CD4-positive, alpha-beta T cell treated with Interleukin-2 at 100 ng/mL for 4 hours (primary cell): ENCODE data around the gene CREB3L4.

Experiments used
- DNase-seq: peaks from one replicate; pipeline ENCODE4 v3.0.0-alpha.2; 2020; ENCODE audit warnings: low spot score

Gene CREB3L4

GRCh38 chr1:153967107-153967999, at the start of gene CREB3L4:
Gene CREB3L4 (plus strand): TSS chr1:153967902. CDS start chr1:153968526, 624 bp downstream.
- peak; percentile 90 for DNase-seq

DNA sequence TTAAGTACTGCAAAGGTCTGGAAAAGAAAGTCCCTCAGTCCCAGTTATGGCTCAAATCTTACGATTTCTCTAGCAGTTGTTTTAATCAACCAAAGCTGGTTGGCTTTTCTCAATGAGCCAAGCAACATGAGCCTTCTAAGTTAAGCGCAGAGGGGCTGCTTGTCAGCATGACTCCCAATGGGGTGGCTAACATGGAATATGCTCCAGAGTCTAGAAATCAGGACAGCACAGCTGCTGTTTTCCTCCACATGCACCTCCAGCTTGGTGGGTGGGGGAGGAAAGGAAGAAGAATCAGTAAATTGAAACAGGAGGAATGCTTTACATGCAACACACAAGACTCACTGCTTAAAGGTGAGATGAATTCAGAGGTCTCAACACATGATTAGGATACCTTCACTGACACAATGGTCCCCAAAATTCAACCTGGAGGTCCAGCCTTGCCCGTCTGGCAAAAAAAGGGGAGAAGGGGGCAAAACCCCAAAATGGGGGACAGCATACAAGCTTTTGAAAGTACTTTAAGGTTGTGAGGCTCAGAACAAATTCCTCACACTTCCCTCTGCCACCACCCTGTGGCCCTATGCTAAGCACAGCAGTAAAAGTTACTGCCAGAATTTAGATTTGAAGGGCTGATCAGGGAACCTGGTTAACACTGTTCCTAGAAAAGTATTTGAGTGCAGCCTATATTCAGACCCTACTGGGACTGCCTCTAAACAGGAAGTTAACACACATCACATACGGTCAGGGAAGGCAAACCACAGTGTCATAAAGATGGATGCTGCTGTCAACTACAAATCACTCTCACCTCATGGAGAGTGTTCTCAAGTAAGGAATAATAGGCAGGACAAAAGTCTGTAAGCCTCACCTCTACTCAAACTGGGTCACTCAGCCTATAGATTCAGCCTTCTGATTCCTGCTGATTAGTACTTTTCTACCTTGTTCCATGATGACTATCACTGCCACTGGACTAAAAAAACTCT, 47.5 kb upstream of the CREB3L4 start:
- DNase-seq, result peak; percentile 69

DNA sequence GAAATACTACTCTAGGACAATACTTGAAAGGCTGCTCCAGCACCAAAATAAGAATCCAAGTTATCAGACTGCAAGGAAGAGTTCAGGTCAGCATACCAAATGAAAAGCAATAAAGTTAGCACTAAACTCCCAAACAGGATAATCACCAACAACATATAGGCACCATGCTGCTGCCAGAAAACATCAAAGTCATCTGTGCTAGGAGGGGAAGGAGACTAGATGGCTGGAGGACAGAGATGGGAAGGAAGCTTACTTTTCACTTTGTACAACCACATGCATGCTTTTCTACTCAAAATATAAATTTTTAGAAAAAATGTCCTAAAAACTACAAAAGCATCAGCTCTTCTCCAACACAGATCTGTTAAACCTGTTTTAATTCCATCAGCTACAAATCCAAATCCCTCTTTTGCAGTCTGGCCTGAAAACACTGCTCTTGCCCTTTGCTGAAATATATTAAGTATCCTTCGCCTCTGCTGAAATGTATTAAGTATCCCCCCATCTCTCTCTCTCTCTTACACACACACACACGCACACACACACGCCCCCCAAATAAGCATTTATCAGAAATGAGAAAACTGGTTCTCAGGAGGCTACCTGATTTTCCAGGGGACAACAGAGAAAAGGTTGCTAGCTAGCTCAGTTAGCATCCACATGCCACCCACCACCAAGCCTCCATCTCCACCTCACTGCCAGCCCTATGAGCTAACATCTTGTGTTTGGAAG, 46.5 kb upstream of the CREB3L4 start:
- DNase-seq, result no peak

DNA sequence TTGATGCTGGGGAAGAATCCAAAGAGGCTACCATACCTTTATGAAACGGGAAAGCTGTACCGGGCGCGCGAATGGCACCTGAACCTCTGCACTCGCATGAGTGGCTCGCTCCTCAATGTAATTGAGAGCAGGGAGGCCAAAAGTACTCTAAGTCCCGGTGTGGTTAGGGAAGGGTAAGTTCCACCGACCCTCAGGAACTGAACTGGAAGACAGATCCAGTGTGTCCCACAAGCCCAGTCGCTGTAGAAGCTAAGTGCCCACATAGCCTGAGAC, 46.0 kb upstream of the CREB3L4 start:
- DNase-seq, result no peak

GRCh38 chr1:153922076-153922971, 45.4 kb upstream of the CREB3L4 start:
- DNase-seq, result no peak

DNA sequence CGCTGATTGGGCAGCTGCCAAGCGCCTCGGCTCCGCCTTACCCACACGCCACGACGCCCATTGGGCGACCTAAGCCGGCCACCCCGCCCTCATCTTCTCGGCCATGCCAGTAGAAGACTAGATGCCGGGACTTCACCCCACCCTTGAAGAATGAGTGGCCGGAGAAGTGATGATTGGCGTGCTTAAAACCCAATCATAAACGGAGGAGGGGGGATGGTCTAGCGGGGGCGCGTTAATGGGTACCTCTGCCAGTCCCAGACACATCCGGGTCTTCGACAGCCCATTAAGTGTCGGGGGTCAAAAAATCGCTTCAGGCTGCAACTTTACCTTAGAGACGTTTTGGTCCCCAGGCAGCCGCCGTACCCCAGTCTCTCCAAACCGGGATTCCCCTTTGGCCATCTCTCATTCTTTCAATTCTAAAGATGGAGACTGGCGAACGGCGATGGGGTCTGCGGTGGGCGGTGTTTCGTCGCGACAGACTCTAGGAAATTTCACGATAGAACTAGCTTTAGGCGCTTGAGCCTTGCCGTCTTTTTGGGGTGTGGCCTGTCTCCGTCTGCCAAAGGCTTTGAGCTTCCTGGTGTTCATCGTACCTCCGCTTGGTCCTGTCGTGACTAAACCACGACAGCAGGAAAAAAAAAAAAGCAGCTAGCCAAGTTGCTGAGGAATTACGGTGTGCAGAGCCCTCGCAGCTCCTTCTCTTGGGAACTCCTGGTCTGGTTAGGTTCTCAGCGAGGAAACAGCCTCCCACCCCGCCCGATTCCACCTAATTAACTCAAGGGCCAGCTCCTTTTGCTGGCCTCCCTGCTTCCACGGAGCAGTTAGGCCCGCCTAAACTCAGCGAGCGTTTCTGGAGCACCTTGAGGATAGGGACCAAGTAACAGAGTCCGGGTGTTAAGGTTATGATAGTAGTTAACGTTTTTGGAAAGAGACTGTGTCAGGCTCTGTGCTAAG, 44.5 kb upstream of the CREB3L4 start, which contains the start of gene GATAD2B:
GATAD2B (minus strand) TSS at position 1 of the 954 bp plus-strand sequence. CDS start 94,625 bp downstream, outside the sequence.
- DNase-seq, result peak; percentile 100

GRCh38 chr1:153926405-153926804, 41.3 kb upstream of the CREB3L4 start:
- DNase-seq, result no peak

GRCh38 chr1:153928245-153928644, 39.5 kb upstream of the CREB3L4 start:
- DNase-seq, result no peak

GRCh38 chr1:153928791-153929341, 38.8 kb upstream of the CREB3L4 start:
- DNase-seq, result no peak

DNA sequence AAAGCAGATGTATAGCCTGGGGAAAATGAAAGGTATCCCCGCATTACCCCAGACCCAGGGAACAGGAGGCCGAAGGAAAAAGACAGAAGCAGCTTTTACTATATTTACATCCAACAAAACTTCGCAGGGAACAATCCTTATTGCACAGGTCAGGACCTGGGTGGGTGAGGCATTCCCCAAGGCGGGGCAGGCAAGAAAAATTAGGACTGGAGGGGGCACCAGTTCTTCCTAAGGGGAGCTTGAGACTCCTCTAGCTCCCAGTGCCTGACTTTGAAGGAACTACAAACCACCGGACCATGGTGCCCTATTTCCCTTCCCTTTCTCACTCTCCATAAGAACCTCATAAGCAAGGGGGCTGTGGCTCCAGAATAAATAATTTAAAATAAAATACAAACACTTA, 38.3 kb upstream of the CREB3L4 start:
- DNase-seq, result no peak

- DNase-seq, result no peak
Measured at GRCh38 chr1:153929981-153930948, 37.4 kb upstream of the CREB3L4 start.

GRCh38 chr1:153932156-153933131, 35.3 kb upstream of the CREB3L4 start:
- DNase-seq, result no peak

DNA sequence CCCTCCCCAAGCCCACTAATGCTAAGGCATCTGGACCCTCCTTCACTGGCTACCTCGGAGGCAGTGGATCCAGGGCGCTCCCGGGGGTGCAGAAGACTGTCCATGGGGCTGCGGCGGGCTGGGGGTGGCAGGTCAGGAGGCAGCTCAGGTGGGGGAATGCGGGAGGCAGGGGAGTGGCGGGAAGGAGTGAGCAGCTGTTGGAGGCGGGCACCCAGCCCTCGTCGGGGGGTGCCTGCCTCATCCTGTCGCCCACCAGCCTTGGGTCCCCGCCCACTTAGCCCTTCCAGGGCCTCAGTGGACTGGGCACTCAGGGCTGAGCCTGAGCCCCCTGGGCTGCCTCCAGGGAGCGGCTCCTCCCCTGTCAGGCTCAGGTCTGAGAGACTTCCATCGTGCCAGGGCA, 34.3 kb upstream of the CREB3L4 start:
- no peak for DNase-seq

DNA sequence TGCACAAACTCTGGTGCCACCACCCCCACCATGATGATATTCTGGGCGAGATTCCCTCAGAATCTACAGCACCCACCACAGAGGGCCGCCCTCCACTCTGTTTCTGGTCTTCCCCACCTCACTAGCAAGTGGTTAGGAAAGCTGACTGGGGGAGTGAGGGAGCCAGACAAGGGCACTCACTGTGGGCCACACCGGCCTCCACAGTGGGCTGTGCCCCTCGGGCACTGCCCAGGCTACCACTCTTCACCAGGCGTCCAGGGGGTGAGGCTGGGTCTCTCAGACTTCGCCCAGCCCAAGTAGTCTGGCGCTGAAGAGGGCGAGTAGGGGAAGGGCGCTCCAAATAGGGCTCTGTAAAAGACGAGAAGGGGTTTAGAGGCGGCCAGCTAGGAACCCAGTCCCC, 33.7 kb upstream of the CREB3L4 start:
- no peak for DNase-seq

DNA sequence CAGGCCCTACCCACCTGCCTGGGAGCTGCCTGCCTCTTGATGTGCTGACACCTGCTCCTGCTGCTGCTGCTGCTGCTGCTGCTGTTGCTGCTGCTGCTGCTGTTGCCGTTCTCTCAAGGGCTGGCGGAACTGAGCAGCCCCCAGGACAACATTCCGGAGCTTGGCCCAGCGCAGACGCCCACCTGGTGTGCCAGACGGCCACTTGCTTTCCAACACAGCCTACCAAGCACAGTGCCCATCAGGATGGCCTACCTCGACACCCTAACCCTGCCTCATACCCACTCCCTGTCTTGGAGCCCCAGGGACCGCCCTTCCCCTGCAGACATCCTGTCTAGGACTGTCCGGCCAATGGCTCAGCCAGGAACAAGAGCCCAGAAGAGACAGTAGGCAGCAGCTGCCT, 33.0 kb upstream of the CREB3L4 start:
- no peak for DNase-seq

- no peak for DNase-seq
Measured at GRCh38 chr1:153936011-153936802, 31.5 kb upstream of the CREB3L4 start.
